Fibroblast of skin of left quadriceps (primary cell): Measurements from ENCODE around the gene MAP4K4.

Experiments
- DNase-seq, 2 experiments: peaks; one replicate each; pipeline ENCODE4 v3.0.0-alpha.2; 2013; ENCODE audit warnings: low read depth in 2 of 2

Gene MAP4K4

GRCh38 chr2:101833890-101834523, 136.5 kb downstream of the MAP4K4 start:
- DNase-seq = no peak

GRCh38 chr2:101837354-101837753, 139.8 kb downstream of the MAP4K4 start:
- DNase-seq = no peak

GRCh38 chr2:101841679-101842327, 144.3 kb downstream of the MAP4K4 start:
- DNase-seq = no peak

- no peak for DNase-seq
These were observed 145.0 kb downstream of the MAP4K4 start for GRCh38 chr2:101842471-101842870.

GRCh38 chr2:101843048-101843447, 145.5 kb downstream of the MAP4K4 start:
- no peak for DNase-seq

DNA sequence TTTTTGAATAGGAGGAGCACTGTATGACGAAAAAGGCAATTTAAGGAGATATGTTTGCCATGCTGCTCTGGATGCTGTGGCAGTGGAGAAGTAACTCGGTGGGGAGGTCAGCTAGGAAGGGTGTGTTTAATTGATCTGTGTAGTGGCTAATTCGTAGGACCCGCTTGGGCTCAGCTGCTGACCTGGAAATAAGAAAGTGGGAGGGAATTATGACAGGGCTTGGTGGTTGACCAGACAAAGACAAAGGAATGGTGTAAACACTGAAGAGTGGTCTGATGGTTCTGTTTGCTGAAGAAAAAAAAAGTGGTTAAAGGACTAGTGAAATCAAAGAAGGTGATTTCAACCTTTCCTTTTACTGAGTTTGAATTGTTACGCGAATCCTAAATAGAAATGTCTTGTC, 146.0 kb downstream of the MAP4K4 start:
- DNase-seq = no peak

DNA sequence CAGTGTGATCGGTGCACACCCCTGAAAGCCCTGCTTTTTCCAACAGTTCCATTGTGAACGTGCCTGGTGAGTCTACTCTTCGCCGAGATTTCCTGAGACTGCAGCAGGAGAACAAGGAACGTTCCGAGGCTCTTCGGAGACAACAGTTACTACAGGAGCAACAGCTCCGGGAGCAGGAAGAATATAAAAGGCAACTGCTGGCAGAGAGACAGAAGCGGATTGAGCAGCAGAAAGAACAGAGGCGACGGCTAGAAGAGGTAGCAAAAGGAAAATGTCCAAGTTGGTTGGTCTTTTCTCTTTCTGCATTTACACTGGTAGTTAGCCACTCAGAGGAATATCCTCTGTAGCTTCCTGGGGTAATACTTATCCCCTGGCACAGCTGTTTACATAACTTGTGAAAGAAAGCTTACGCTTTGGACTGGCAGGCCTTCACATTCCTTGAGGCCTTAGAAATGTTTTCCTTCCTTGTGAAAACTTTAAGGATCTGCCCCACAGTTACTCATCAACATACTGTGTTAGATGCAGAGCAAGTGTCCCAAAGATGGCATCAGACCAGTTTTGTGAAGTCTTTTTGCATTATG, 146.6 kb downstream of the MAP4K4 start:
- DNase-seq = no peak

GRCh38 chr2:101846973-101847372, 149.5 kb downstream of the MAP4K4 start:
- DNase-seq = no peak

- no peak for DNase-seq
These were observed 150.3 kb downstream of the MAP4K4 start for GRCh38 chr2:101847661-101848339.

DNA sequence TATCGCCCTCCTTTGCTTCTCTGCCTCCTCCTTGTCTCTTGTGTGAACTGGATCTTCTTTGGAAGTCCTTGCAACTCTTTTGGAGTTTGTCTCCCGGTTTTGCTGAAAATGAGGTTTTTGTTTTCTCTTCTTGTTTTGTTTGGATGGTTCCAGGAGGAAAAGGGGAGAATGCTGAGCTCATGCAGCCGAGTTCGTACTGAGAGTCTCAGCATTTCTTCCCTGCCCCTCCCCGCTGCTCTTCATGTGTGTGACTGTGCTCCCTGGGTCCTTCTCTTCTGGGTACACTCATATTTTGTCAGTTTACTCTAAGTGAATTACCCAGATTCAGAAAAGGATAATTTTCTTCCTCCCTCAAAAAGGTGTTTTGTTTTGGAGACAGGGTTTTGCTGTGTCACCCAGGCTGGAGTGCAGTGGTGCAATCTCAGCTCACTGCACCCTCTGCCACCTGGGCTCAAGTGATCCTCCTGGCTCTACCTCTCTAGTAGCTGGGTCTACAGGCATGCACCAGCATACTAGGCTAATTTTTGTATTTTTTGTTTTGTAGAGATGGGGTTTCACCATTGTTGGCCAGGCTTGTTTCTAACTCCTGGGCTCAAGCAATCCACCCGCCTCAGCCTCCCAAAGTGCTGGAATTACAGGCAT, 151.4 kb downstream of the MAP4K4 start:
- DNase-seq = no peak

DNA sequence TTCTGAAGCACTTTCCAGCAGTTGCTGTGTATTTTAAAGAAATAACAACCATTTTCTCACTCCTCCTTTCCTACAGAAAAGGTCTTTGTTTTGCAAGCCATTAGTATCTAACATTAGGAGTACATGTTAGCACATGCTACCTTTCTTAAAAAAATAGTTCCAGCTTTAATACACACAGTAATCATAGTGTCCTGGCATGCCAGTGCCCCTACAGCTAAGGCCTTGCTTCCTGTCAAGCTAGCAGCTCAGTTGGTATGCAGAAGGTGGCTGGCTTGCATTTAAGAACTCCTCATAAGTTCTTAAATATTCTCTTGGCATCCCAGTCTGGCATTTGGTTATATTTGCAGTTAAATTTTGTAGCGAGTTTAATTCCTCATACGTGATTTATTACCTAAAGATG, 152.9 kb downstream of the MAP4K4 start:
- no peak for DNase-seq

DNA sequence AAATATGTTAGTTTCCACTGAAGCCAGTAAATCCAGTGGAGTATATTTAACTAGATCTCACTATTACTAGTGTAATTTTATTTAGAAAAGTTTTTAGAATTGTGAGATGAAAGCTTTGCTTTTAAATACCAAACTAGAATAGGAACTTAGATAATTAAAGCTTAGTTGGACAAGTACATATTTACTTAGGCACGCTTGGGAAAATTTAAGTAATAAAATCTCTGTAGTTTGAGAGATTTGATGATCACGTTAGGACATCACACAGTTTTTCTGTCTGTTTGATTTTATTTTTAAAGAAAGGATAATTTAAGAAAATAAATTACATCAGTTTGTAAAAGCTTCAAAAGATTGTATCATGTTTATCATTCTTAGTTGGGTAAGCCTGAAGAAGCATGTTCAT, 153.5 kb downstream of the MAP4K4 start:
- DNase-seq = no peak

GRCh38 chr2:101852824-101853223, 155.3 kb downstream of the MAP4K4 start:
- no peak for DNase-seq

DNA sequence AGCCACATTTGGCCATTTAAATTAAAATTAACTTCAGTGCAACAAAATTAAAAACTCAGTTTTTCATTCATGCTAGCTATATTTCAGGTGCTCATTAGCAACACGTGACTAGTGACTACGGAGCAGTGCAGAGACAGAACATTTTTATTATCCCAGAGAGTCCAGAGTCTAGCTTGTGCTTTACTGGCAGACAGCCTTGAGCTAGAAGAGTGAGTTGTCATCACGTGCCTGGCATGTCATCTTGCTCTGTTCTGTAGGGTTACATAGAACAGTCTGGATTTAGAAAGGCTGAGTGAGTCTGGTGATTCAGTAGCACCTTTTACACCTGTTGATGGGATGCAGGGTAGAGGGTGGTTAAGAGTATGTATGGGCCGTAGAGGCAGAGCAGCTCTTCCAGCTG, 157.4 kb downstream of the MAP4K4 start:
- no peak for DNase-seq

DNA sequence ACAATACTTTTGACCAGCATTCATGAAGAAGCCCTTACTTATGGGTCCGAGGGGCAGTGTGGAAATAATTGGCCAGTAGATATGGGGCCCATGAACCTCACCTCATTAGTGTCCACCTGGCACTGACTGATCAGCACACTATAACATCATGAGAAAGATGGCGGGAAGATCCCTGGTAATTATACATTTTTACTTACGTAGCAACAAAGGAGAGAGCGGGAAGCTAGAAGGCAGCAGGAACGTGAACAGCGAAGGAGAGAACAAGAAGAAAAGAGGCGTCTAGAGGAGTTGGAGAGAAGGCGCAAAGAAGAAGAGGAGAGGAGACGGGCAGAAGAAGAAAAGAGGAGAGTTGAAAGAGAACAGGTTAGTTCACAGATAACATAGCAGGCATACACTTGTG, 158.3 kb downstream of the MAP4K4 start:
- no peak for DNase-seq

DNA sequence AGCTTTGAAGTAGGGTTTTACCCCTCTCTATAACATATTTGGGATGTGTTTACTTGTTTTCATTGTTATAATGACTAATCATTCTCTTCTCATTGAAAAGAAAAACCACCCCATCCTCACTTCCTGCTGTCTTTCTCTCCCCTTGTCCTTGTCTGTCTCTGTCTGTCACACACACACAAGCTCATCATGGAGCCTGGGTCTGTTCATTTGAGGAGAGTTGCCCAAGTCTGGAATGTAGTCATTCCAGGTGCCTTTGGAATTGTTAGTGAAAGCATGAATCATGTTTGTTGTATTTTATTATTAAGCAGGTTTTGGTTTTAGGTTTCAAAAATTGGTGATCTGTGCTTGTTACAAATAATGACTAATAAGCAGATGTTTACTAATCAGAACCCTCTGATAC, 160.7 kb downstream of the MAP4K4 start:
- no peak for DNase-seq

- no peak for DNase-seq
These were observed 161.4 kb downstream of the MAP4K4 start for GRCh38 chr2:101858910-101859309.

- DNase-seq = no peak
These were observed 162.1 kb downstream of the MAP4K4 start for GRCh38 chr2:101859604-101860003.

DNA sequence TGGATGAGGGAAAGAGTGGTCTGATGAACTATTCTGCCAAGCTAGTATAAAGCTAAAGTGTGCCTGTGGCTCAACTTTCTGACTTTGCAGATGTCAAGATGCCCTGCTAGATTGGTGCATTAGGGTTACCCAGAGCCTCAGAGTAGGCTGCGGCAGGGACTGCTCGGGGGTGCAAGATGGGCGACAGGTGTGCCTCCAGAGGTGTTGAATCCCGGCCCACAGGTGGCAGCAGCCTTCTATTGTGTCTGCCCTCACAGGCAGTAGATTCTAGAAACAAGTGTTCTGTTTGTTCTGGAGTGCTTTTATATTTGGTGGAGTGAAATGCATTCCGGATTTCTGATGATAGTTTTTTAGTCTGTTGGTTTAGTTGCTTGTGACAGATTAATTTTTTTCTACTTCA, 162.7 kb downstream of the MAP4K4 start:
- DNase-seq = no peak

- no peak for DNase-seq
These were observed 163.3 kb downstream of the MAP4K4 start for GRCh38 chr2:101860782-101861181.

DNA sequence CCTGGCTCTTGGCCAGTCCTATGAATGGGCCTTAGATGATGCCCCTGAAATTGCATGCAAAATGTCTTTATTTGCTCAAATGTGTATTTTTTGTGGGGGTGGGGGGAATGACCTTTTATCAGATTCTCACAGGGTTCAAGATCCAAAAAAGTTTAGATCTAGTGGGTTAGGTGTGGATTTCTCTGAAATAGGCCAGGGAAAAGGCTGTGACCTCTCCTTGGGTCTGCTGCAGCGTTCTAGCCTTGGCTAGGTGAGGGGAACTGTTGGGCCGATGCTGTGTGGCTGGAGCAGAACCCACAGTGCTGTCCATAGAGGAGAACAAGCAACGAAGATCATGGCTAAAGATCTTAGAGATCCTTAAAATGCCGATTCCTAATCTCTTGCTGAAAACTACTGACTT, 163.9 kb downstream of the MAP4K4 start:
- no peak for DNase-seq

- DNase-seq = no peak
These were observed 166.0 kb downstream of the MAP4K4 start for GRCh38 chr2:101863534-101863933.
